NAMALWA (cell line): ENCODE data around the gene GLRA1.

ENCODE experiments used
- DNase-seq: peaks from one replicate; pipeline ENCODE4 v3.0.0-alpha.2; 2015; ENCODE audit warnings: low spot score

GLRA1 gene

DNA sequence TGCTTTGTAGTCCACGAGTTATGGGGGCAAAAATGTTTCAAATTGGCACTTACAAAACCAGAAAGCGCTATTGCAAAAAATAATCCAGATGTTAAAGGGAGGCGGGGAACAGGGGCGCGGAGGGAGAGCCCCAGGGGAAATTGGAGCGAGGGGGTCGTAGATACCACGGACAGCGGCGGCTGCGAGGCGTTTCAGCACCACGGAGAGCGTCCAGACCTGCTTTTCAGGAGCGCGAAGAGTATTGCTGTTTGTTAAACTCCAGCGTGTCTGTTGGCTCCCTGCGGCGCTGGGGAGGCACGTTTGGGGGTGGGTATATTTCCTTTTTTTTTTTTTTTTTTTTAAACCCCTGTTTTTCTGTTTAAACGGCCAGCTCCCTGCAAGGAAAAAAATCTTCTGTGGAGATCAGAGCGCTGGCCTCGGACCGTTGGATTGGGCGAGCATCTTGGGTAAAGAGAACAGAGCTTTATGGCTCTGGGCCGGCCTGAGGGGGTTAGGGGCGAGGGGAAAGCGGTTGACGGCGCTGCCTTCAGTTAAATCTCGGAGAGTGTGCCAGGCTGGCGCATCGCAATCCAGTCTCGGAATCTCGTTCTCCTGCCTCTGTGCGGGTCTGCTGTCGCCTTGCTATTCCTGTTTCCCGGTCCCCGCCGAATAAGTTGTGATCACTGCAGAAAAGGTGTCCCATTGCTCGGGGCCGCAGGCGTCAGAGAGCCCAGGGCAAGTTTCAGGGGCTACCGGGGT lies at the start of gene GLRA1:
GLRA1 (minus strand) TSS at position 288 of the 738 bp plus-strand sequence. CDS start 302 bp downstream, outside the sequence.
- peak; percentile 20 for DNase-seq

DNA sequence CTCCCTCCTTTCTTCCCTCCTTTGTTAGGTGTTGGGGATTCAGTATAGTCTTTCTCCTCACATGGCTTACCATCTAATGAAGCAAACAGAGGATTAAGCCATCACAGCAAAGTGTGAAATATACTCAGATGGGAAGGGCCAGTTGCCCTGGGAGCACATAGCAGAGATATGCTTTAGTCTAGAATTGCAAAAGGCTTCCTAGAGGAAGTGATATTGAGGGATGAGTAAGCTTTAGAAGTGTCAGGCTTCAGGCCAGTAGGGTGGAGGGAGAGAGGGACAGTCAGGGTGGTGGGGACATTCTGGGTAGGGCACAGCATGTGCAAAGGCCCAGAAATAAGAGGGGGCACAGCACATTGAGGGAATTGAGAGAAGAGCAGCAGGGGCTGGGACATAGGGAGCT lies 46.2 kb upstream of the GLRA1 start:
- no peak for DNase-seq

- no peak for DNase-seq
Observed at GRCh38 chr5:151967865-151968264, 43.2 kb upstream of the GLRA1 start.

DNA sequence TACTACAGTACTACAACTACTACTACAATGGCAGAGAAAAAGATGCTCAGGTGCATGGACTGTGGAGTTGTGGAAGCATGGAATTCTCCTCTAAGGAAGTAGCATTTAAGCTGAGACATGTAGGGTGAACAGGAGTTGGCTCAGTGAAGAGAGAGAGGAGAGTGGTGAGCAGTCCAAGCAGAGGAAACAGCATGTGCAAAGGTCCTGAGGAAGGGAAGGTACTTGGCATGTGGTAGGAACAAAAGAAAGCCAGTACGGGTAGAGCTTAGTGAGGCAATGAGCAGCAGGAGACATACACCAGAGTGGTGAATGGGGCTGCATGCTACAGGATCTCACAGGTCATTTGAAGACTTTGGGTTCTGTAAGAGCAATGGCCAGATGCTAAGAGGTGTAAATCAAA lies 41.4 kb upstream of the GLRA1 start:
- DNase-seq = no peak

GRCh38 chr5:151964471-151964870 lies 39.8 kb upstream of the GLRA1 start:
- DNase-seq = no peak

- DNase-seq = no peak
Observed at GRCh38 chr5:151961557-151961956, 36.9 kb upstream of the GLRA1 start.

GRCh38 chr5:151958111-151958510 lies 33.5 kb upstream of the GLRA1 start:
- DNase-seq = no peak

- DNase-seq = no peak
Observed at GRCh38 chr5:151956725-151957124, 32.1 kb upstream of the GLRA1 start.

DNA sequence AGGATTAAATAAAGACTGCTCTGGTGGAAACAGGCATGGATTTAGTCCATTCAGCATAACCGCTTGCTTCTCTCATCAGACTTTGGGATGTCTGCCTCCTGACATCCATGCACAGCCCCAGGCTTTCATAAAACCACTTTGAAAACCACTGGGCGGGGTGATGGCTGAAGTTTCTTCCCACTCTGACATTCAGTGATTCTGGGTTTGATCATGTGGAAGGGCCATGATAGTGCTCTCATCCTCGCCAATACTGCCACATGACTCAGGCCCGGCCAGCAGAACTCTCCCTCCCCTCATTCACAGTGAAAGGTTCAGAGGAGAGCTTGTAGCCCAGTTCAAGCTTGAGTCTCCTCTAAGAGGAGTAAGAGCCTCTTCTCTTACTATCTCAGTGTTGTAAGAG lies 29.6 kb upstream of the GLRA1 start:
- no peak for DNase-seq

DNA sequence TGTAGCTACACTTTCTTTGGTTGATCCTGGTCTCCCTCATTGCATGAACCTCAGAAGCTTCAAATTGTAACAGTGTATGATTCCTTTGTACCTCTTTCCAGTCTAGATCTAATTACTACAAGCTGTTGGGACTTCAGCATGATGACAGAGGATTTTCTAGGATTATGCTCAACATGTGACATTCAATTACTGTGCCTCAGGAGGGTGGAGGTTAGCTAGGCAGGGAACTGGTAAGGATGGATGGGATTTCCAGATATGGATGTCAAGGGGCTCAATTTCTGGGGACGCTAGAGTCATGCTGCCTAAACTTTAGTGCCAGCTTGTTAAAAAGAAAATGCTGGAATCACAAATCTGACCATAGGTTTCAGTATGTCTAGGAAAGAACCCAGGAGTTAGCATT lies 29.2 kb upstream of the GLRA1 start:
- no peak for DNase-seq

DNA sequence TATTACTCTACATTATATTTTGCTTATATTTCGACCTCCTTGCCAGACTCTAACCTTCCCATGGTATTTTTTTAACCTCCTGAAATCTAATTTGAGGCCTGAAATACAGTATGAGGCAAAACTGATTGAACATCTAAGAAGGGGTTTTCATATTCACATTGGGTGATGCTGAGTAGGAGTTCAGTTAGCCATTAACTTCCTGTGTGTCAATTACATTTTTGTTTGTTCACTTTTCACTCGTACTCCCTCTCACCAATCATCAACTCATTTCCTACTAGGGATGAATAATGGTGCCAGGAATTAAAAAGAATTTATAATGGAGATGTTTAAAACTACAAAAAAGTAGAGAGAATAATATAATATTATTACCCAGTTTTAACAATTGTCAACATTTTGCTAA lies 27.6 kb upstream of the GLRA1 start:
- DNase-seq = no peak

GRCh38 chr5:151950706-151951105 lies 26.1 kb upstream of the GLRA1 start:
- no peak for DNase-seq

DNA sequence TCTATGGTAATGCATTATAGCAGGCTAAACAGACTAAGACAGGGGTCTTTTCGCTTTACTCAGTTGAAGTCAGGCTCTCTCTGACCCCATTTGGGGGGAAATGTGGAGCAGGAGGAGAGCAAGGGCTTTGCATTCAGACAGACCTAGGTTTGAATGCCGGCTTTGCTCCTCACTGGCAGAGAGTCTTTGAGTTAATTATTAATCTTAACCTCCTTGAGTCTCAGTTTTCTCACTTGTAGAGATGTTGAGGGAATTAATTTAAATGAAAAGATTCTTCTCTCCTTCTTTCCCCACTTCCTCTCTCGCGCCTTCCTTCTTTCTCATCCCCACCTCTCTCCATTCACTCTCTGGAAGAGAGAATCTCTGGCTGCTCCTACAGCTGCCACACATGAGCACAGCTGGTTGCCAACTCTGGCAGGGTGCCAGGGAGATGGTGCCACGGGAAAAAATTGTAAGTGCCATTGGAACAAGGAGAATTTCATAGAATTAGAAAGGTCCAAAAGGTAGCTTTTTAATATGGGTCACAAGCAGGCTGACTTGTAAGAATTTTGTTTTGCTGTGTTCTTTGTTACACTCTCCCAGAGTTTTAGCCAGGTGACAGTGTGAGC lies 25.2 kb upstream of the GLRA1 start:
- DNase-seq = no peak

- no peak for DNase-seq
Observed at GRCh38 chr5:151949113-151949512, 24.5 kb upstream of the GLRA1 start.

DNA sequence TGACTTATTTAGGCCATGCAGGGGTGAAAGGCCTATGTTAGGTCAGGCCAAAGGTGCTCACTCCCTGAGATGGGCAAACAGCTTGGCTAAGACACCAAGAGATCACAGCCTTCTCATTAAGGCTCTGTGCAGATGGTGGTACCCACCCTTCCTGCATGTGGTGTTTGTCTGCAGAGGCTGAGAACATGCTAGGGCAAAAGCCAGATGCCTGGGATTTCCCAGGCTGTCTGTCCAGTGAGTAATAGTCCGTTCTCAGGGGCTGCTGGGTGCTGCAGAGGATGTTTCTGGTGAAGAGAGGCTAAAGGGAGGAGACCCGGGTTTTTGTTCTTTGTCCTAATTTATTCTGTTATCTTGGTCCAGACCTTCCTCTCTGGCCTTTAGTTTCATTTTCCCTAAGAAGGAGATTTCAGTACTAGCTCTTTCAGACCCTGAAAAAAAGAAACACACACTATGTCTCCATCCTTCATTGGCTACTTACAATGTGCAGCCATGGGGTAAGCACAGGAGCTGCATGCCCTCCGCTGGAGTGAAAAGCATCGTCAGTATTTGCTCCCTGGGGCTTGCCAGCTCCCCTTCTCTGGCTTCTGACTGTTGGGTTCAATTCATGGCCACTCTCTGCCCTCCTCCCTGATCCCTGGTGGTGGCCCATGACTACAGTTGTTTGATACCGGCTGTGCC lies 23.4 kb upstream of the GLRA1 start:
- DNase-seq = no peak

DNA sequence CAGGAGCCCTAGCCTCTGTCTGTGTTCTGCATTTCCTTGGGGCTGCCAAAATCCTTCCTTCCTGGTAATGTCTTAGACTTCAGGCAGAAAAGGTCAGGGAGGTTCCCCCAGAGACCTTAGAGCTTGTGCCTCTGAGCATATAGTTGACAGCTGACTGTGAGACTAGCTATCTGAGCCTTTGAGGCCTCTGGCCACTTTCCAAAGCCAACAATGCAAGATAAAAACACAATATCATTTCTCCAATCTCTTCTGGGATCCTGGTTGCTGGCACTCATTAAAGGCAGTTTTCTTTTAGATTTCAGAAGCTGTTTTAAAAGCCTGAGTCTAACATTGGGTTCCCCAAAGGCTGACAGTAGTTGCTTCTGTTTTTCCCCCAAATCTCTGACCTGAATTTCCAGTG lies 13.2 kb upstream of the GLRA1 start:
- no peak for DNase-seq

DNA sequence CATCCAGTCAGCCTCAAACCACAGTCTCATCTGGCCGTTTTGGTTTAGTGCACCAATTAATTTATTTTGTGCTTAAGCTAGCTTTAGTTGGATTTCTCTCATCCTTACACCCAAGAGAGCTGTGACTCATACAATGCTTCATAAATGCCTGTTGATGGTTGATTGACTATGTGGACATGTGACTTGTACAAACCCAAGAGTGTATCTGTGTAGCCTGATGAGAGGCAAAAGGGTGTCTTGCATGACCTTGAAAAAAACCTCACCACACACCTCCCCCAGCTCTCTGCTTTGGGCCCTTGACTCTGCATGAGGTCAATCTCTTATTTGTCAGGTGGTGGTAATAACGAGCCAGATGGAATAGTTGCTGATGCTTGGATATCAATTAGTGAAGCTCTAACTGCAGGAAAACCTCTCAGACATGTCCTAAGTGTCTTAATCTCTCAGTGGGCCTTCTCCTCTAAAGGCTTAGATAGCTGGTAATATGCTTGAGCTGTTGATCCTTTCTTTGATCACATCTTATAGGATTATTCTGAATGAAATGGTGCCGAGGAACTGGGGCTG lies 10.6 kb upstream of the GLRA1 start:
- no peak for DNase-seq

DNA sequence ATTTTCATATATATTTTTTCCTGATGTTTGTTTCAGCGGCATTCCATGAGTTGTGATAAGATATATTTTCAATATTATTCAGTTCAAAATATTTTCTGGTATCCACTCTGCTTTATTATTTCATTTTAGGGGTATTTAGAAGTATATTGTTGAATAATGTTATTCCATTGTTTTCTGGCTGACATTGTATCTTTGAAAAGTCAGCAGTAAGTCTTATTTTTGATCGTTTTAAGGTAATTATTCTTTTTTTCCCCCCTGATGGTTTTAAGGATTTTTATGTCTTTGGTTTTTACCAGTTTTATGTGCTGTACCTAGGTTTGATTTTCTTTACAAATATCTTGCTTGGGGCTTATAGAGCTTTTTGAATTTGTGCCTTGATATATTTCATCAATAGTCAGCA lies 6.6 kb upstream of the GLRA1 start:
- no peak for DNase-seq

- no peak for DNase-seq
Observed at GRCh38 chr5:151926188-151926587, 1.5 kb upstream of the GLRA1 start.

DNA sequence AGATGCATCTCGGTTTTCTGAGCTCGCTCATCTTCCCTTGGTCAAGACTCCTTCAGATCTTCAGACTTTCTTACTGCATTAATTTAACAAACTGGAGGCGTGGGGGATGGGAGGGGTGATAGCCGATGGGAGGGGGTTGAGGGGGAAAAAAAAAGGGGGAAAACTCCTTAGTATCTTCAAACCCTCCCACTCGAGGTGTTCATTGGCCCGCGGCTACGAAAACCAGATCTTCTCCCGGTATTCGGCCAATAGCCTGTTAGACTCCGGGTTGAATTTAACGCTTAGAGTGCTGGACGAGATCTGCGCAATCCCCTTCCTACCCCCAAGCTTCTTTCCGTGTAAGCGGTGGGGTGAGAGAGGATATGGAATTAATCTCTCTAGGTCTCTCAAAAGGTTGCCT lies 689 bp upstream of the GLRA1 start:
- DNase-seq = no peak

DNA sequence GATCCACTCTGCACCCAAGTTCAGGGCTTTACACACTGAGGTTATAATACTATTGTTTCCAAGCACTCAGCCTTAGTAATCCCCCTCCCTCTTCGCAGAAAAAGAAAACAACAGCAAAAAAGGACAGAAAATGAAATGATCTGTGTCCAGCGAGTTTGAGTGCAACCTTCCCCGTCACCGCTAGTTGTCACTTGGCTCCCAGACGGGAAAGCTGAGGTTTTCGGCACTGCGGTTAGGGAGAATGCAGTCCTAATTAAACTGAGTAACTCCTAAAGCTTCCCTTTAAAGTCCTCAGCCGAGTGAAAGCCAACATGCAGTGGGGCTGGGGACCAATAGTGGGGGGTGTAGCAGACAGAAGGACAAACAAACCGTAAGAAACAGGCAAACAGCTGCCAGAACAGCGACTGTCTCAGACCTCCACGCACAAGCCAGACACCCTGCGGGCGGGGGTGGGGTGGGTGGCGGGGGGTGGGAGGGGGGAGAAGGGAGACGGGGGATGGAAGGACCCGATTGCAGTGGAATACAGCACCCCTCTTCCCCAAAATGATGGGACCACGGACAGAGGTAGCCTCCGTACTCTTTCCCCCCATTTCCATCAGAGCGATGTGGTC lies 680 bp downstream of the GLRA1 start:
- no peak for DNase-seq

DNA sequence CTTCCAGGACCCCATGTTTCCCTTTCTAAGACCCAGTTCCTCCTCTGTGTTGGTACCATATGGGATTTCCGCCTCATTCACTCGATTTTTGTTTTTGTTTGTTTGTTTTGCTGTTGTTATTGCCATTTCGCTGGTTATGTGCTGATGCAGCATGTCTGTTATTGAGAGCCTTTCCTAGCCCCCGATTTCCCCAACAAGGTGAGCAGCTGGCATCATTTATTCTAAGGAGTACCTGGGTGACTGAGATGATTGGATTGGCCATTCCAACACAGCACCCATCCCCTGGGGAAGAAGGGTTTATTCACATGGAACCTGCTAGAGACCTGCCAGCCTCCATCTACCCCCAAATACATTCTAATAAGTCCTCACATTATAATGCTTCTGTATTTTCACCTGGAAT lies 2.7 kb downstream of the GLRA1 start:
- DNase-seq = no peak

GRCh38 chr5:151917904-151918303 lies 6.7 kb downstream of the GLRA1 start:
- DNase-seq = no peak
